Measurements from ENCODE around the gene NFATC4.
A peak's percentile ranks its signal among the peaks of the same experiment; 100 is the strongest.

Gene NFATC4

GRCh38 chr14:24366721-24367513 lies 1.1 kb upstream of the NFATC4 start:
- WGBS (ENCODE audit: extremely low coverage, insufficient coverage, low lambda C conversion rate) = no CpG with 5 or more reads among the region's 40 CpGs
- Histone ChIP-seq H3K4me2 (ENCODE audit: low read length) (peak overlapping the region; percentile 64), H2BK5ac (ENCODE audit: low read length) (peak overlapping the region; percentile 37), H3K27ac (ENCODE audit: low read depth, low read length) (peak overlapping the region; percentile 66), H3K4me1 (ENCODE audit: control insufficient read depth, low read depth, low read length) (peaks cover 5% of the 10 kb centered on the region), H3K18ac (ENCODE audit: low read length) (peak overlapping the region; percentile 86), H4K8ac (ENCODE audit: low read depth, low read length) (no peak overlapping the region), H2BK15ac (replicated peaks; ENCODE audit: low read depth) (no peak overlapping the region), H3K79me2 (ENCODE audit: control insufficient read depth, insufficient read depth, low read length) (no peaks in the 10 kb centered on the region), H3K4me3 (ENCODE audit: low read length) (peak overlapping the region; percentile 33), H3K27me3 (ENCODE audit: insufficient read depth, low read length, poor library complexity) (no peaks in the 10 kb centered on the region), H4K5ac (ENCODE audit: low read length) (no peak overlapping the region), H3K4ac (ENCODE audit: low read depth, low read length) (peak overlapping the region; percentile 18), H2AK5ac (ENCODE audit: low read length) (no peak overlapping the region), H3K23ac (ENCODE audit: low read length) (no peak overlapping the region), H3K79me1 (ENCODE audit: low read length) (no peaks in the 10 kb centered on the region), H3K9ac (ENCODE audit: low read length) (peak overlapping the region; percentile 56), H3K36me3 (ENCODE audit: control insufficient read depth, insufficient read depth, low read length) (no peaks in the 10 kb centered on the region), H2BK120ac (ENCODE audit: low read depth, low read length) (peak overlapping the region; percentile 7), H3K56ac (ENCODE audit: low read length) (peak overlapping the region; percentile 78)
- peak; percentile 99 for DNase-seq

DNA sequence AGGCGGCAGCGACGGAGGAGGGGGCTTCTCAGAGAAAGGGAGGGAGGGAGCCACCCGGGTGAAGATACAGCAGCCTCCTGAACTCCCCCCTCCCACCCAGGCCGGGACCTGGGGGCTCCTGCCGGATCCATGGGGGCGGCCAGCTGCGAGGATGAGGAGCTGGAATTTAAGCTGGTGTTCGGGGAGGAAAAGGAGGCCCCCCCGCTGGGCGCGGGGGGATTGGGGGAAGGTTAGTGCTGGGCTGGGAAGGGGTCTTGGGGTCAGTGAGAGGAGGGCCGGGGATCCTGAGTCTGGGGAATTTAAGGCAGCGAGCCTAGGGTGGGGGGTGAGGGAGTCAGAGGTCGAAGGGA lies 203 bp downstream of the NFATC4 start:
- peak overlapping the region; percentile 78 for H4K8ac ChIP-seq (ENCODE audit: low read depth, low read length)
- peak overlapping the region; percentile 28 for H3K4ac ChIP-seq (ENCODE audit: low read depth, low read length)
- no peak overlapping the region for H2BK5ac ChIP-seq (ENCODE audit: low read length)
- H3K79me1 ChIP-seq (ENCODE audit: low read length) = no peaks in the 10 kb centered on the region
- no peak overlapping the region for H3K27ac ChIP-seq (ENCODE audit: low read depth, low read length)
- no peaks in the 10 kb centered on the region for H3K79me2 ChIP-seq (ENCODE audit: control insufficient read depth, insufficient read depth, low read length)
- peaks cover 5% of the 10 kb centered on the region for H3K4me1 ChIP-seq (ENCODE audit: control insufficient read depth, low read depth, low read length)
- no peak overlapping the region for H2BK120ac ChIP-seq (ENCODE audit: low read depth, low read length)
- no peak overlapping the region for H3K23ac ChIP-seq (ENCODE audit: low read length)
- peak overlapping the region; percentile 74 for H2BK15ac ChIP-seq (replicated peaks; ENCODE audit: low read depth)
- no peaks in the 10 kb centered on the region for H3K27me3 ChIP-seq (ENCODE audit: insufficient read depth, low read length, poor library complexity)
- H3K4me3 ChIP-seq (ENCODE audit: low read length) = peak overlapping the region; percentile 62
- H2AK5ac ChIP-seq (ENCODE audit: low read length) = no peak overlapping the region
- peak overlapping the region; percentile 77 for H3K4me2 ChIP-seq (ENCODE audit: low read length)
- H3K36me3 ChIP-seq (ENCODE audit: control insufficient read depth, insufficient read depth, low read length) = no peaks in the 10 kb centered on the region
- peak overlapping the region; percentile 81 for H3K56ac ChIP-seq (ENCODE audit: low read length)
- H4K5ac ChIP-seq (ENCODE audit: low read length) = no peak overlapping the region
- WGBS (ENCODE audit: extremely low coverage, insufficient coverage, low lambda C conversion rate) = no CpG with 5 or more reads among the region's 15 CpGs
- DNase-seq = no peak
- peak overlapping the region; percentile 69 for H3K9ac ChIP-seq (ENCODE audit: low read length)
- H3K18ac ChIP-seq (ENCODE audit: low read length) = peak overlapping the region; percentile 85

- H3K4me3 ChIP-seq (ENCODE audit: low read length) = peak overlapping the region; percentile 62
- H3K79me2 ChIP-seq (ENCODE audit: control insufficient read depth, insufficient read depth, low read length) = no peaks in the 10 kb centered on the region
These were observed 723 bp downstream of the NFATC4 start for GRCh38 chr14:24368562-24369252.

DNA sequence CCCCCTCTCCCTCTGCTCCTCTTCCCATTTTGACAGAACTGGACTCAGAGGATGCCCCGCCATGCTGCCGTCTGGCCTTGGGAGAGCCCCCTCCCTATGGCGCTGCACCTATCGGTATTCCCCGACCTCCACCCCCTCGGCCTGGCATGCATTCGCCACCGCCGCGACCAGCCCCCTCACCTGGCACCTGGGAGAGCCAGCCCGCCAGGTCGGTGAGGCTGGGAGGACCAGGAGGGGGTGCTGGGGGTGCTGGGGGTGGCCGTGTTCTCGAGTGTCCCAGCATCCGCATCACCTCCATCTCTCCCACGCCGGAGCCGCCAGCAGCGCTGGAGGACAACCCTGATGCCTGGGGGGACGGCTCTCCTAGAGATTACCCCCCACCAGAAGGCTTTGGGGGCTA lies 1.5 kb downstream of the NFATC4 start:
- Histone ChIP-seq H2AK5ac (ENCODE audit: low read length) (no peak overlapping the region), H3K27ac (ENCODE audit: low read depth, low read length) (no peak overlapping the region), H3K4me2 (ENCODE audit: low read length) (no peak overlapping the region), H3K27me3 (ENCODE audit: insufficient read depth, low read length, poor library complexity) (no peaks in the 10 kb centered on the region), H3K18ac (ENCODE audit: low read length) (no peak overlapping the region), H3K4me3 (ENCODE audit: low read length) (no peak overlapping the region), H3K23ac (ENCODE audit: low read length) (no peak overlapping the region), H3K79me2 (ENCODE audit: control insufficient read depth, insufficient read depth, low read length) (no peaks in the 10 kb centered on the region), H3K4ac (ENCODE audit: low read depth, low read length) (no peak overlapping the region), H2BK15ac (replicated peaks; ENCODE audit: low read depth) (no peak overlapping the region), H2BK5ac (ENCODE audit: low read length) (no peak overlapping the region), H3K36me3 (ENCODE audit: control insufficient read depth, insufficient read depth, low read length) (no peaks in the 10 kb centered on the region), H4K8ac (ENCODE audit: low read depth, low read length) (no peak overlapping the region), H3K79me1 (ENCODE audit: low read length) (no peaks in the 10 kb centered on the region), H2BK120ac (ENCODE audit: low read depth, low read length) (no peak overlapping the region), H3K56ac (ENCODE audit: low read length) (peak overlapping the region; percentile 81), H4K5ac (ENCODE audit: low read length) (no peak overlapping the region), H3K4me1 (ENCODE audit: control insufficient read depth, low read depth, low read length) (peaks cover 5% of the 10 kb centered on the region), H3K9ac (ENCODE audit: low read length) (no peak overlapping the region)
- no peak for DNase-seq
- no CpG with 5 or more reads among the region's 20 CpGs for WGBS (ENCODE audit: extremely low coverage, insufficient coverage, low lambda C conversion rate)

More at GRCh38 chr14:24368562-24369252, 723 bp downstream of the NFATC4 start:
- Histone ChIP-seq H3K27ac (ENCODE audit: low read depth, low read length) (no peak overlapping the region), H3K4ac (ENCODE audit: low read depth, low read length) (peak overlapping the region; percentile 8), H3K4me2 (ENCODE audit: low read length) (peak overlapping the region; percentile 77), H2BK120ac (ENCODE audit: low read depth, low read length) (no peak overlapping the region), H3K79me1 (ENCODE audit: low read length) (no peaks in the 10 kb centered on the region), H2BK5ac (ENCODE audit: low read length) (no peak overlapping the region), H3K18ac (ENCODE audit: low read length) (peak overlapping the region; percentile 85), H2BK15ac (replicated peaks; ENCODE audit: low read depth) (no peak overlapping the region), H4K5ac (ENCODE audit: low read length) (no peak overlapping the region), H3K23ac (ENCODE audit: low read length) (peak overlapping the region; percentile 94), H2AK5ac (ENCODE audit: low read length) (no peak overlapping the region), H3K27me3 (ENCODE audit: insufficient read depth, low read length, poor library complexity) (no peaks in the 10 kb centered on the region), H4K8ac (ENCODE audit: low read depth, low read length) (no peak overlapping the region), H3K56ac (ENCODE audit: low read length) (peak overlapping the region; percentile 81), H3K36me3 (ENCODE audit: control insufficient read depth, insufficient read depth, low read length) (no peaks in the 10 kb centered on the region), H3K9ac (ENCODE audit: low read length) (peak overlapping the region; percentile 69), H3K4me1 (ENCODE audit: control insufficient read depth, low read depth, low read length) (peaks cover 5% of the 10 kb centered on the region)
- peak; percentile 57 for DNase-seq
- no CpG with 5 or more reads among the region's 52 CpGs for WGBS (ENCODE audit: extremely low coverage, insufficient coverage, low lambda C conversion rate)

- H4K8ac ChIP-seq (ENCODE audit: low read depth, low read length) = no peak overlapping the region
- no peaks in the 10 kb centered on the region for H3K27me3 ChIP-seq (ENCODE audit: insufficient read depth, low read length, poor library complexity)
- no peak for DNase-seq
- peaks cover 5% of the 10 kb centered on the region for H3K4me1 ChIP-seq (ENCODE audit: control insufficient read depth, low read depth, low read length)
- no peaks in the 10 kb centered on the region for H3K79me2 ChIP-seq (ENCODE audit: control insufficient read depth, insufficient read depth, low read length)
- no peak overlapping the region for H3K27ac ChIP-seq (ENCODE audit: low read depth, low read length)
- H3K36me3 ChIP-seq (ENCODE audit: control insufficient read depth, insufficient read depth, low read length) = no peaks in the 10 kb centered on the region
- no peak overlapping the region for H2BK15ac ChIP-seq (replicated peaks; ENCODE audit: low read depth)
- H2AK5ac ChIP-seq (ENCODE audit: low read length) = no peak overlapping the region
- no peak overlapping the region for H3K18ac ChIP-seq (ENCODE audit: low read length)
- no peak overlapping the region for H3K23ac ChIP-seq (ENCODE audit: low read length)
- H3K4me3 ChIP-seq (ENCODE audit: low read length) = no peak overlapping the region
- H3K9ac ChIP-seq (ENCODE audit: low read length) = no peak overlapping the region
- H4K5ac ChIP-seq (ENCODE audit: low read length) = no peak overlapping the region
- H3K4ac ChIP-seq (ENCODE audit: low read depth, low read length) = no peak overlapping the region
- H2BK120ac ChIP-seq (ENCODE audit: low read depth, low read length) = no peak overlapping the region
- H3K79me1 ChIP-seq (ENCODE audit: low read length) = no peaks in the 10 kb centered on the region
- no CpG with 5 or more reads among the region's 32 CpGs for WGBS (ENCODE audit: extremely low coverage, insufficient coverage, low lambda C conversion rate)
- no peak overlapping the region for H2BK5ac ChIP-seq (ENCODE audit: low read length)
- H3K56ac ChIP-seq (ENCODE audit: low read length) = no peak overlapping the region
- no peak overlapping the region for H3K4me2 ChIP-seq (ENCODE audit: low read length)
These were observed 2.1 kb downstream of the NFATC4 start for GRCh38 chr14:24369907-24370687.

All from mesendoderm (in vitro differentiated cells).